Stomach (tissue), 9 donors: ENCODE results near the gene TLX3. TPM values are rescaled to one million over a fixed set of nuclear protein-coding genes. Genes with fewer than 3 reads are reported as not detected.
"Not testable (repeated sequence)": the region's sequence is repeated elsewhere in the genome, so short reads cannot be mapped to it uniquely, and the experiment has no call there.

Source experiments
- DNase-seq, 2 donors: peaks; one replicate each; pipeline versions ENCODE4 v3.0.0 to v3.0.0-alpha.2; 2013 to 2019
- H3K27ac ChIP-seq, 5 donors: fragments of 200-600 bp in 4 of 5; sonication (generic) in 4 of 5; one replicate each; pipeline ENCODE4 v1.5.1; 2013 to 2019; ENCODE audit warnings: mild to moderate bottlenecking in 1 of 5, moderate library complexity in 1 of 5
- H3K27me3 ChIP-seq, 3 donors: fragments of 200-600 bp; sonication (generic); one replicate each; pipeline ENCODE4 v1.5.1; 2017 to 2019; ENCODE audit warnings: mixed run types in 1 of 3
- H3K36me3 ChIP-seq, 4 donors: fragments of 200-600 bp; sonication (generic); 1 replicate in 3 of 4; 2 replicates in 1 of 4; pipeline ENCODE4 v1.5.1; 2016 to 2019
- H3K4me1 ChIP-seq, 4 donors: fragments of 200-600 bp; sonication (generic); one replicate each; pipeline ENCODE4 v1.5.1; 2016 to 2019
- H3K4me3 ChIP-seq, 4 donors: fragments of 200-600 bp; sonication (generic) in 3 of 4; one replicate each; pipeline ENCODE4 v1.5.1; 2016 to 2019; ENCODE audit warnings: mild to moderate bottlenecking in 1 of 4
- H3K9me3 ChIP-seq, 4 donors: fragments of 200-600 bp; sonication (generic); one replicate each; pipeline ENCODE4 v1.5.1; 2016 to 2019
- CTCF ChIP-seq, 7 experiments: fragments of 450-650 bp in 4 of 7; fragments of 200-600 bp in 3 of 7; sonication (generic) in 3 of 7; IDR thresholded peaks; one replicate each; pipeline ENCODE4 v1.5.1; 2016 to 2019; ENCODE audit warnings: antibody characterized with exemption in 7 of 7, control low read depth in 2 of 7, mild to moderate bottlenecking in 1 of 7
- EP300 ChIP-seq: sonication (generic); formaldehyde crosslinking; IDR thresholded peaks from one replicate; pipeline ENCODE4 v1.6.1; 2017; ENCODE audit warnings: antibody characterized with exemption
- POLR2A ChIP-seq, 4 donors: fragments of 450-650 bp; IDR thresholded peaks; one replicate each; pipeline ENCODE4 v1.6.1; 2016; ENCODE audit warnings: antibody characterized with exemption in 4 of 4, control low read depth in 2 of 4, mild to moderate bottlenecking in 1 of 4, moderate library complexity in 1 of 4
- POLR2AphosphoS5 ChIP-seq, 3 donors: sonication (generic); formaldehyde crosslinking; IDR thresholded peaks; one replicate each; pipeline ENCODE4 v1.6.1; 2016; ENCODE audit warnings: antibody characterized with exemption in 3 of 3
- WGBS, 5 donors: extraction: QIAGEN DNeasy Blood & Tissue Kit in 3 of 5; methylation state at CpG; one replicate each; pipeline versions ENCODE4 v1.1.5 to v1.1.7; 2013 to 2018; 5-methylcytosine and 5-hydroxymethylcytosine counted together
- intact Hi-C: fragments of 100-400 bp; cut with DNase I; formaldehyde crosslinking; loops from one replicate; pipeline ENCODE4 v1.15.1; 2023; ENCODE audit warnings: low total_unique reads
- polyA plus RNA-seq, 3 donors: library from polyadenylated mRNA; stranded (reverse); fragments of 200-250 nt; gene quantifications; one replicate each; pipeline ENCODE4 v1.2.3, GENCODE V29; 2013
- total RNA-seq, 5 donors: library from RNA; depleted of rRNA; stranded (reverse); fragments of >200 nt; gene quantifications; one replicate each; pipeline versions ENCODE4 v1.1.0 to v1.2.3, GENCODE V29; 2014 to 2016
- donor health status: healthy with polysubstance abuse.
- donor health status: Bipolar disorder and iron deficiency.
- donor health status: healthy.

TLX3 gene
- total and polyA plus RNA-seq, 8 donors, result not detected

- 61 to 93% (median 85%) methylated on average over 2 of the region's 2 CpGs for WGBS, 5 donors
Measured at GRCh38 chr5:171285465-171285864, 23.6 kb upstream of the TLX3 start.

GRCh38 chr5:171288066-171288465 is 21.0 kb upstream of the TLX3 start:
- TF ChIP-seq POLR2AphosphoS5 (IDR thresholded peaks at IDR 0.05), result no peak
- DNase-seq, result no peak
- Histone ChIP-seq H3K36me3 (no peaks in the 10 kb centered on the region), H3K27ac (no peak overlapping the region), H3K4me3 (no peak overlapping the region), H3K27me3 (no peaks in the 10 kb centered on the region), H3K4me1 (no peaks in the 10 kb centered on the region), H3K9me3 (no peaks in the 10 kb centered on the region)
- intact Hi-C loops, result no loop called here
- WGBS, 5 donors, result 88 to 96% (median 90%) methylated on average over 2 of the region's 2 CpGs

More at GRCh38 chr5:171285465-171285864, 23.6 kb upstream of the TLX3 start:
- intact Hi-C loops, result no loop called here
- Histone ChIP-seq H3K4me1 (no peaks in the 10 kb centered on the region), H3K27me3 (no peaks in the 10 kb centered on the region), H3K27ac (no peak overlapping the region), H3K9me3 (no peaks in the 10 kb centered on the region), H3K4me3 (no peak overlapping the region), H3K36me3 (no peaks in the 10 kb centered on the region)
- no peak for DNase-seq
- TF ChIP-seq POLR2A (IDR thresholded peaks at IDR 0.05) (no peak), POLR2AphosphoS5 (IDR thresholded peaks at IDR 0.05) (no peak), EP300 (no peak), CTCF (IDR thresholded peaks at IDR 0.05) (no peak)

- Histone ChIP-seq H3K4me1 (no peaks in the 10 kb centered on the region), H3K4me3 (no peak overlapping the region), H3K36me3 (peaks cover 0 to 8% (median 8%) of the 10 kb centered on the region in 4 donors), H3K9me3 (no peaks in the 10 kb centered on the region), H3K27me3 (no peaks in the 10 kb centered on the region), H3K27ac (no peak overlapping the region)
- intact Hi-C loops, result no loop called here
- no peak for DNase-seq
- 93 to 98% (median 97%) methylated on average over 4 of the region's 4 CpGs for WGBS, 5 donors
- TF ChIP-seq EP300 (no peak), POLR2A (IDR thresholded peaks at IDR 0.05) (no peak), POLR2AphosphoS5 (IDR thresholded peaks at IDR 0.05) (no peak), CTCF (IDR thresholded peaks at IDR 0.05) (no peak)
Measured at GRCh38 chr5:171291371-171291770, 17.7 kb upstream of the TLX3 start.

- no peaks in the 10 kb centered on the region for H3K4me1 ChIP-seq
- H3K36me3 ChIP-seq, result peaks cover 0 to 20% (median 15%) of the 10 kb centered on the region in 4 donors
- intact Hi-C loops, result no loop called here
- H3K27ac ChIP-seq, result no peak overlapping the region
- no peaks in the 10 kb centered on the region for H3K27me3 ChIP-seq
- no peaks in the 10 kb centered on the region for H3K9me3 ChIP-seq
- WGBS, 5 donors, result 38 to 61% (median 43%) methylated on average over 1 of the region's 1 CpG
- DNase-seq, result no peak
- H3K4me3 ChIP-seq, result no peak overlapping the region
- TF ChIP-seq POLR2A (IDR thresholded peaks at IDR 0.05) (no peak), EP300 (no peak), CTCF (IDR thresholded peaks at IDR 0.05) (no peak), POLR2AphosphoS5 (IDR thresholded peaks at IDR 0.05) (no peak)
Measured at GRCh38 chr5:171295299-171295698, 13.7 kb upstream of the TLX3 start.

- no peak for TF ChIP-seq CTCF (IDR thresholded peaks at IDR 0.05)
- TF ChIP-seq POLR2AphosphoS5 (IDR thresholded peaks at IDR 0.05), result no peak
- no peak for TF ChIP-seq EP300
- no peak for TF ChIP-seq POLR2A (IDR thresholded peaks at IDR 0.05)
- H3K27me3 ChIP-seq, result no peaks in the 10 kb centered on the region
- no peaks in the 10 kb centered on the region for H3K9me3 ChIP-seq
- WGBS, 5 donors, result 71 to 87% (median 76%) methylated on average over 5 of the region's 5 CpGs
- no peak for DNase-seq
- intact Hi-C loops, result no loop called here
- no peak overlapping the region for H3K27ac ChIP-seq
- no peak overlapping the region for H3K4me3 ChIP-seq
- H3K36me3 ChIP-seq, result peaks cover 0 to 25% (median 15%) of the 10 kb centered on the region in 4 donors
- H3K4me1 ChIP-seq, result no peaks in the 10 kb centered on the region
Measured at GRCh38 chr5:171295801-171296200, 13.2 kb upstream of the TLX3 start.

GRCh38 chr5:171297941-171298340 is 11.1 kb upstream of the TLX3 start:
- H3K4me1 ChIP-seq, H3K27ac ChIP-seq, intact Hi-C loops, H3K9me3 ChIP-seq, DNase-seq, H3K4me3 ChIP-seq: not testable (repeated sequence)
- Histone ChIP-seq H3K27me3 (peaks cover 0 to 11% (median 0%) of the 10 kb centered on the region in 3 donors), H3K36me3 (peaks cover 0 to 27% (median 15%) of the 10 kb centered on the region in 4 donors)
- 91 to 99% (median 97%) methylated on average over 6 of the region's 6 CpGs for WGBS, 5 donors
